NCI-H69 (cell line): ENCODE results near the gene PRKAG1.

Experiments used
- DNase-seq: peaks from one replicate; lab custom pipeline; 2025; lab: John Stamatoyannopoulos, UW

PRKAG1 gene

DNA sequence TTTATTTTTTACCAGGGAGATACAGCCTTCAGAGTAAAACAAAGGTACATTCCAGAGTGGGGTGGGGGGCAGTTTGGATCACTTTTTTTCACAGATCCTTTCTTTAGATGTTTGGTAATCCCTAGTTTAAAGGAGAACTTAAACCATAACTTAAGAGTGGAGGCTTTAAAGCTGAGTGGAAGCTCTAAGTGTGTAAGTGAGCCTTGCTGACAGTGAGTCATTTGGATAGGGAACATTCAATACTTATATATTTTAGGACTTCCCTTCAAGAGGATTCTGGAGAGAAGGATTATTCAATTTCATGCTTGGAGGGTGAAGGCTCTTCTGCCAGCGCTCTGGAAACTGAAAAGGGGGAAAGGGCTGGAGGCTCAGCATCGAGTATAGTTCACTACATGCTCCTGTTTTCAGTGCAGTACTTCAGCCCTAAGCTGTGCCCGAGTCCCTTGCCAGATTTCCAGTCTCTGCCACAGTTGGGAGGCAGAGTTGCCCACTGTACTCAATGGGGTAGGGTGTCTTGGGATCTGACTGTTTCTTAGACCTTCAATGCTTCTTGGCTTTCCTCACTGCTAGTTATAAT is 8.4 kb downstream of the PRKAG1 start:
- no peak for DNase-seq

DNA sequence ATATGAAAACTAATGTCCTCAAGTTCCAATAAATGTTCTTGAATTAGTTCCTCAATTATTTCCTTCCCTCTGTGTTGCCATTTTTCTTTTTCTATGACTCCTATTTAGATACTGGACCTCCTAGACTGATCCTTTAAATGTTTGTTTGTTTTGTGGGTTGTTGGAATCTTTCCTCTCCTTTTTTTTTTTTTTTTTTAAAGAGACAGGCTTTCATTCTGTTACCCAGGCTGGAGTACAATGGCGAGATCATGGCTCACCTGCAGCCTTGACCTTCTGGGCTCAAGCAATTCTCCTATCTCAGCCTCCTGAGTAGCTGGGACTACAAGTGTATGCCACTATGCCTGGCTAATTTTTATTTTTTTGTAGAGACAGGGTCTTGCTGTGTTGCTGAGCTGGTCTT is 9.6 kb downstream of the PRKAG1 start:
- DNase-seq: no peak

DNA sequence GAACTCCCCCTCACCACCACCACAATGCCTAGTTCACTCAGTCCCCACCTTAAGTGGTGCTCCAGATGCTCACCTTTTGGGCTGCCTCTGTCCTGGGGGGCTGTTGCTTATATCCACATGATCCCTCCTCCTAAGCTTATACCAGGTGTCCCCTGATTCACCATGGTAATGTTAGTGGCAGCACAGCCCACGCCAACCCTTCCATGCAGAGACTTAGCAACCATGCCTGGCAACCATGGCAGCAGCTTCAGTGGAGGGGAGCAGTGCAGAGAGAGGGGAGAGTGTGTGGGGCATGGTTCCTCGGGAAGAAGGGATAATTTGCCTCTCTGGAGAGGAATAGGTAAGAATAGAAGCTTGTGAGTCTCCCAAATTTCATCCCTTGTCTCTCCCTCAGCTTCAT is 18.2 kb downstream of the PRKAG1 start:
- DNase-seq: no peak

DNA sequence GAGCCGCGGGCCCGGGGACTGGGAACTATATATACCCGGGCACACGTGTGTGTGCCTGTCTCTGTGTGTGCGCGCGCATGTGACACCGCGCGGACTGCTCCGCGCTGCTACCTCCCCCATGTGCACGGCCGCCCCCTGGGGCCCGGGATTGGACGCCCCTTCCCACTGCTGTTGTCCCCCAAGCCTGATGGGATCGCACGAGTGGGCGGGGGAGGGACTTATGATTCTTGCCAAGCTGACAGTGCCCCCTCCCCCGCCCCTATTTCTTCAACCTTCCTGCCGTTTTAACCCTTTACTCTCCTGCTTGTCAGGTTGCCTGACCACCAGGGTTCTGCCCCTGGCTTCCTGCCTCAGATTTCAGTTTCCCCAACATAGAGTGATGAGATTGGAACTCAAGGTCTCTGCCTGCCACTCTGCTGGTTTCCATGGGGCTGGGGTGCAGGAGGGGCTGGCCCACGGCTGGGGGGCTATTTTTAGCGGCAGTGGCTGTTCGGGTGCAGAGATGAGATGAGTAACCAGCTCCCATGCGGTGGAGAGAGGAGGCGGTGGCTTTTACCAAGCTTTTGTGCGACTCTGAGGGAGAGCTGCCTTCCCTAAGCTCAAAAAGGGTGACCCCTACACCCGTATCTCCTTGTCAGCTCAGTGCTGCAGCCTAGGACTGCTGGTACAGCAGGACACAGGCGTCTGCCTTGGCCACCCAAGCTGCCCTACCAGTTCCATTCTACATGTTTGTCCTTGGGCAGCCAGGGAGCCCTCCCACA is 19.0 kb downstream of the PRKAG1 start, which contains the start of gene DDN:
Gene DDN, minus strand, starts transcription at position 5 of the 761 bp plus-strand sequence. CDS start 88 bp downstream, outside the sequence.
- DNase-seq: peak; percentile 91

DNA sequence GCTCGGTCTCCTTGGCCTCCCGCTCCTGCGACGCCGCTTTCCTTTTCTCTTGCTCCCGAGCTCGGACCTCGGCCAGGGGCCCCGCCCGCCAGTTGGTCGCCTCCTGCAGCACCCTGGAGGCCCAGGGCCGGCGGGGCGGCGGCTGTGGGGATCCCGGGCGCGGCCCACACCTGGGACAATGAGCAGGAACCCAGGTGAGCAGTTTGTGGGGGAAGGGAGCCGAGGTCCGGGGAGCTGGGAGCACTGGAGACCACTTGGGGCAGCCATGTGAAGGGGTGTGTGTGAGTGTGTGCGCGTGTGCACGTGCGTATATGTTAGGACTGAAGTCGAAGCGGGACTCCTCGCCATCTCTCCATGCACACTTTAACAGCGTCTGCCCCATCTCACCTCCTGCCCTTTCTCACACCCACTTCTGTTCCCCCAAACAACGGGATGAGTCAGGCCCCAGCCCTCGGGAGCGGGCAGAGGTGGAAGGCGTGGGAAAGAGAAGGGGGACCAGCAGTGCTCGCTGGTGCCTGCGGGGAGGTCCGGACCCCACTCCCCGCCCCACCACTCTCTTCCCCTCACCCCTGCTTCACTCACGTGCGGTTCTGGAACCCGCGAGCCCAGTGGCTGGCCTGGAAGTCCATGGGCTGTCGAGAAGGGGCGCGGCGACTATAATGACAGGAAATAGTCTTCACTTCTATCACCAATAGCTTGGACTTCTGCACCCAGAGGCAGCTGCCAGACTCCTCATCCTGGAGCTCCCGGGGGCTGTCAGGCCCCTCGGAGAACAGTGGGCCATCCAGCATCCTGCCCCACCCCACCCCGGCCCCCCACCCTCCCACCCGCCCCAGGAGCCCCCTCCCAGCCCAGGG is 19.9 kb downstream of the PRKAG1 start:
- DNase-seq: peak; percentile 77

DNA sequence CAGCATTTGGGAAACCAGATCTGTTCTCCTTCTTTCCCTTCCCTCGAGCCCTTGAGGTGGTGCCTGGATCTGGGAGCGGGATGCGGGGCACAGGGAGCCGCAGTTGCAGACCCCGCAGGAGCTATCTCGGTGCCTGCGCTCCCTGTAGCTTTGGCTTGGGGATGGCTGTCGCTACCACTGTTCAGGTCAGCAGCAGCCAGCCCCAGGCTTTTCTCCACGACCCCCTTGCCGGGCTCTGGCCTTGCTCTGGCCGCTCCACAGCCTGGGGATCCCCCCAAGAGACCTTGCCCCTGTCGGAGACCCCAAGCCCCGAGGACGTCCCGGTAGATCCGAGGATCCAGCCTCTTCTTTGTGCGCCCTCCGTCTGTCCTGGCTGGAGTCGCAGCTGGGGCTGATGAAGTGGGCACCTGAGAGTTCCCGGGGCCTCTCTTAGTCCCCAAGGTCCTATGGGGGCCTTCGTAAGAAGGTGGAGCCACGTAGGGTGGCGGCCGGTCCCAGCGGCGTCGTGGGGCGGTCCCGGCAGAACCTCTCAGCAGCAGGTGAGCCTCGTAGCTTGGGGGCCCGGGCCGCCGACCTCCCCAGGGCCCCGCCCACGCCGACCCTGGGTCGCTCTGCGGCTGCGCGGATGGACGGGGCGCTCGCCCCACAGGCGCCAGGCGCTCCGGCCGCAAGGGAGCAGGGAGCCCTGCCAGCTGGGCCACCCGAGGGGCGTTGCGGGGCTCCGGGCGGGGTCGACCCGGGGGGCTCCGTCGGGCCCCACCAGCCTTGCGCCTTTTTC is 20.7 kb downstream of the PRKAG1 start:
- peak; percentile 76 for DNase-seq

DNA sequence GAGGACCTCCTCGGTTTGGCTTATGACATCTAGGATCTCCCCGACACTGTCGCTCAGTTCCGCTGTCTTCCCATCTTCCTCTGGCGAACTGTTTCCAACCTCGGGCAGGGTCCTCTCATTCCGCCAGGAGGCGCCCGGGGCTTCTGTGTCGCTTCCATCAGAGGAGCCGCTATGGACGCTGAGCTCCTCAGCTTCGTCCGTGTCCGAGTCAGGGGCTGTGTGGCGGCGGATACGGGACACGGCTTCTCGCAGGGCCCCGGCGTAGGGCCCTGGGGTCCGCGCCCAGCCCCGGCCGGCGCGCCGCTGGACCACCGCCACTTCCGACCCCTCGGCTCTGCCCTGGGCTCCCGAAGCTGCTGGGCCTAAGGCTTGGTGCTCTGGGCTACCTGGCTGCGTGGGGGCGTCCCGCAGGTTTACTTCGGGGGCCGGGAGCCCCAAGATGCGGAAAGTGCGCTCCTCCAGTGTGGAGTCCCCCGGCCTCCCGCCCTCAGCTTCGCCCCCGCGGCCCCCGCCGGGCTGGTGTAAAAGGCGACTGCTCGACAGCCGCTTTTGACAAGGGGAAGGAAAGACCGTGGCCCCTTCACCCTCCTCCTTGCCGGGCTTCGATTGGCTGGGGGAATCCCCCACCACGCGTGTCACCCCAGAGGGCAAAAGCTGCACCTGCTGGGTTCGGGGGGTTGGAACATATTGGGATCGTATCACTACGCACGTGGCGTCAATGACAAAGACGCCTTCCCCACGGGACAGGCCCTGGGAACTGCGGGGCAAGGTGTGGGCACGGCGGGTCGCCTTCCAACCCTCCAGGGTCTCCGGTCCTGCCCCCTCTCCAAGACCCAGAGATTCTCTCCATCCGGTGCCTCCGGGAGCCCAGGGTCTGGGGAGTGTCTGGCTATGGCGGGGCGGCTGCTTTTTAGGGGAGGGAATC is 21.5 kb downstream of the PRKAG1 start:
- peak; percentile 81 for DNase-seq

DNA sequence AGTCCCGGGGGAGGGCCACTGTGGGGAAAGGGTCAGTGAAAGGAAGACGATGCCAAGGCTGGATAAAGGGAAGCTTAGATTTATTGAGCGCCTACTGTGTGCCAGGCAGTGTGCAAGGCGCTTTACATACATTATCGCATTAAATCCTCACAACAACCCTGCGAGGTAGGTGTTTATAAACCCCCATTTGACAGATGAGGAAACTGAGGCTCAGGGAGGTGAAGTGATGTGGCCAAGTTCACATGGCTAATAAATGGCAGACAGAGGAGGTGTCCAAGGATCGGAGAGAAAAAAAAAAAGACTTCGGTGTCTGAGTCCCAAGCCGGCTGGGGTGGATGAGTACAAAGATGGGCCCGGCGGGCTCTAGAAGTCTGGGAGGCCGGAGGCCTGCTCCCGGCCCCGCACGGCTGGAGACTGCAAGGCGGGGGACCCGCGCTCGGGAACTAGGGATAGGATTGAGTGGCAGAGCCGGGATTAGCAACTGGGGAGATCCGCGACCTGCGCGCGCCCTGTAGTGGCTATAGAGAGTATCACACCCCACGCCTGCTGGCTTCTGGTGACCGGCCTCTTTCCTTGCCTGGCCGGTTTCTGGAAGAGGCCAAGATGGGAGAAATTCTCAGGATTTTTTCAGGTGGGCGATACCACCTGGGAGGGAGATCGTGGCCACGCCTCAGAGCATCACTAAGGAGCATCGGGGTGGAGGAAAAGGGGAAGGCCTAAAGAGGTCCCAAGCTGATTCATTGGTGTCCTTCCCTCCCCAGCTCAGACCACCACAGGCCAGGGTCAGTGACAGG is 23.3 kb downstream of the PRKAG1 start:
- peak; percentile 92 for DNase-seq

DNA sequence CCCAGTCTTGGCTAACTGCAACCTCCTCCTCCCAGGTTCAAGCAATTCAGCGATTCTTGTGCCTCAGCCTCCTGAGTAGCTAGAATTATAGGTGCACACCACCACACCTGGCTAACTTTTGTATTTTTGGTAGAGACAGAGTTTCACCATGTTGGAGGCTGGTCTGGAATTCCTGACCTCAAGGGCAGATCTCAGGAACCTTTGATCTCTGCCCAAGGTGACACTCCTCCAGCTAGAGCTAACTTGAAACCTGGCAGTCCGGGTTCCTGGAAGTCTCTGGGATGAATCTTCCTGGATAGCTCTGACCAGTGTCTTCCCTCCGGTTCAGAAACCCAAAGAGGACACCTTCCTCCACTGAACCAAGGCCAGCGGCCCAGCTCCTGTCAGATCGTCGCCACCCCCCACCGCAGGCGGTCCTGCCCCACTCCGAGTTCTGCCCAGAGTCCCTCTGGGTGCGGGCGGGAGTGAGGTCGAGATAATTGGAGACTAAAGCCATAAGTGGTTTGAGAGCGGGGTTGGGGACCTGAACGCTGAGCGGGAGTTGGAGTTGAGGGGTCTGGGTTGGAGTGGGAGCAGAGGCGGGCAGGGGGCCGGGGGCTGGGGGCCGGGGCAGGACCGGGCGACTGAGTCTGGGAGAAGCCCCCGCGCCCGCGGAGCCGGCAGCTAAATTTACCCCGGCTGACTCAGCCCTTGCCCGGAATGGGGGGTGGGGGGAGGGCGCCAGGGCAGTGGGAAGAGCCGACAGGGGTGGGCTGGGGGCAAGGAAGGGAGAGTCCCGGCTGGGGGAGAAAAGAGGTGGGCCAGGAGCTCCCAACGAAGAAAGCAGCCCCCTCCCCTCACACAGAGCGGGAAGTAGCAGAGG is 24.1 kb downstream of the PRKAG1 start:
- no peak for DNase-seq

DNA sequence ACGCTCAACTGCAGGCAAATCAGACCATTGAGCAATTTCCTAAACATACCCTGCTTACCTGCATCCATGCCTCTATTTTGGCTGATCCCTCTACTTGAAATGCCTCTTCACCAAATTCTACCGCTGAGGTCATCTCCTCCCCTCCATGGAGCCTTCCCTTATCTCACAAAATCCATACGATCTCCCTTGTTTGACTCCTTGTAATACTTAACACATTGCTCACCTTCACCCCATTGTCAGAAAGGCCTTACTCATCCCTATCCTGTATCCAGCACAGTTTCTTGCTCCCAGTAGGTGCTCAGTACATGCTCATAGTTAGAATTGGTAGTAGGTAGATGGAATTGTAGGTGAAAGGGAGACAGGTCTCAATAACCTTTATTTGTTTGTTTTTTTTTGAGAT is 24.8 kb downstream of the PRKAG1 start:
- DNase-seq: no peak

DNA sequence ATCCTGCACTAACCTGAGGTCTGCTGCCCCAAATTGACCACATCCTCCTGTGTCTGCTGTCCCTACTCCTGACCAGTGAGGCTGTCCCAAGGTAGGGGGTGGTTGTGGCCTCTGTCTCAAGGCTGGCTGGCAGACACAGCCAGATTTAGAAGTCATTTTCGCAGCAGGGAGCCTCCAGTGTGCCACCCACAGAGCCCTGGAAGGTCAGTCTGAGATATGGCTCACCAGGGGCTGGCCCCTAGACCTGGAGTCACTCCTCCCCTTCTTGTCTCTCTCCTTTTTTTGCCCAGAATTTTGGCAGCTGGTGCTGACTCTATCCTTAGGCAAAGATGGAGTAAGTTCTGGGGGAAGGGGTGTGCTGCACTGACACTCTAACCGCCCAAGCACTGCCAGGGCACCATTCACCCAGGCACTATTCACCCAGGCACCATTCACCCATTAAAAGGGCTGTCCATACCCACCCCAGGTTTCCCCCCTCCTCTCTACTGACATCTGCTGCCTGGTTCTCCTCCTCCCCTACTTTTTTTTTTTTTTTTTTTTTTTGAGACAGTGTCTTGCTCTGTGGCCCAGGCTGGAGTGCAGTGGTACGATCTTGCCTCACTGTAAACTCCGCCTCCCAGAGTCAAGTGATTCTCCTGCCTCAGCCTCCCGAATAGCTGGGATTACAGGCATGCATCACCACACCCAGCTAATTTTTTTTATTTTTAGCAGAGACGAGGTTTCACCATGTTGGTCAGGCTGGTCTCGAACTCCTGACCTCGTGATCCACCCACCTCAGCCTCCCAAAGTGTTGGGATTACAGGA is 27.1 kb downstream of the PRKAG1 start:
- peak; percentile 87 for DNase-seq

DNA sequence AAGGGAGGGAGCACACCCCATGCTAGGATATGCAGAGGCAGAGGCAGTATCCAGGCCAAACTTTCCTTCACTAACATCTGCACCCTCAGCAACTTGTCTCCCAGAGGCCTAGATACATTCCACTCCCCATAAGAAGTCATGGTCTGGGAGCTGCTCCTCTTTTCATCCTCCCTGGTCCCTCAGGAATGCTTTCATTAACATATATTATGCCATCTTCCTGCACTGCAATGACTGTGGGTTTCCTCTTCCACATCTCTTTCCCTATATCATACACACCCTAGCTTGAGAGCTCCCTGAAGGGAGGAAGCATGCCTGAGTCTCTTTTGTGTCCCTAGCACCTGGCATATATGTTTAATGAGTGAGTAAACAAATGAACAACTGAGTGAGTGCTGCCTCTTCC is 28.0 kb downstream of the PRKAG1 start:
- peak; percentile 94 for DNase-seq

DNA sequence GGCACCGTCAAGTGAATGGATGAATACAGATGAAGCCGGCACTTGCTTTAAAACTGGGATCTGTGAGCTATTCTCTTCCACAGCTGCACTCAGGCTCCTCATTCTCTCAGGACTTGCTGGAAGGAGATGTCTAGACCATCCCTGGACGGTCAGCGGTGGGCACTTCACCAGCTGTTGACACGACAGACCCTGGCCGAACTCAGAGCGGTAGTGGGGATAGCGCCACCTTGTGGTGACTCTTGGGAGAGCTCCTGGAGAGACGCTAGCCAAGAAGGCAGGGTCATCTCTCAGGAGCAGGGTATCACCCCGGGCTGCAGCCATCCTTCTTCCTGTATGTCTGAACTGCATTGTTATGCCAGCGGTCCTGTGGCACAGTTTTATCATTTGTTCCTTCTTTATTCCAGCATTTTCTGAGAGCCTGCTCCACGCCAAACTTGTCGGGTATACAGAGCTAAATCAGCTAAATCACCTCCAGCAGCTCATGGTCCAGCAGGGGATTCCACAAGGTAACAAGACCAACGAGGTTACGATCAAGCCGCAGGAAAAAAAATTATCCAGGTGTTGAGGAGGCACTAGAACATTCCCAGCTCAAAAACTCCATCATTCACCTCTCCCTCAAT is 30.4 kb downstream of the PRKAG1 start:
- DNase-seq: peak; percentile 70

DNA sequence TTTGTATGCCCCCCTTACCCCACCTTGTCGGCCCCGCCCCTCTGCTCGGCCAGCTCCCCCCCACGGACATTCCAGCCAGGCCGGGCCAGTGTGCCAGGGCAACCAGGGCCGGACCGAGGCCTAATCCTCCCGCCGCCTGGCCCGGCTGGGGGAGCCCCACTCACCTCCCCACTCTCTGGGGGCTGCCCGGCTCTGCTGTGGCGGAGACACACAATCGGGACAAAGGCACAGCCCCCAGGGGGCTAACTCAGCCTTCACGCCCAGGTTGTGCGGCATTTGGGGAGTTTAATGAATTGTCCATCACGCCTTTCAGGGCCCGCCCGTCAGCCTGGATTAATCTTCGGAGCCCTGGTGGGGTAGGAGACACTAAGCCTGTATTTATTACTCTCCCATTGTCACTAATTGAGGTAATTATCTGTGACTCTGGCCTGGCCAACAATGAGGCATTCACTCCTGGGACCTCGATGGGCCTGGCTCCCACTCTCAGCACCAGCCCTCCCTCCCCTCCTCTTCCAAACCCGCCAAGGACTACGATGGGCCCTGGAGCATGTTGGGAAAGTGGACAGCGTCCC is 31.8 kb downstream of the PRKAG1 start:
- DNase-seq: peak; percentile 98

DNA sequence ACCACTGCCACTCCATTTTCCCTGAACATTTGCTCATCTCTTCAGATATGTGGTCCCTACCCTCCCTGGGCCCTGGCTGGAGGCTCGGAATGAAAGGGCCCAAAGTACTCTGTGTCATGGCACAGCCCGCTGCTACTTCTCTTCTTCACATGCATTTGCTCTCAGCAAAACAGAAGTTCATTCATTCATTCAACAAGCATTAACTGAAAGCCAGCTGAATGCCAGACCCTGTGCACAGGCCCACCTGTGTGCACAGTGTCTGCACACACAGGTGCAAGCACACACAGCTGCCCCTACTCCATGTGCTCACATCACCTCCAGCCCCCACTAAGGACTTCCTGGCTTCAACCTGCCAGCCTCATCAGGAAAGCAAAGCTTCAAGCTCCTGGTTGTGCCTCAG is 32.7 kb downstream of the PRKAG1 start:
- peak; percentile 64 for DNase-seq

DNA sequence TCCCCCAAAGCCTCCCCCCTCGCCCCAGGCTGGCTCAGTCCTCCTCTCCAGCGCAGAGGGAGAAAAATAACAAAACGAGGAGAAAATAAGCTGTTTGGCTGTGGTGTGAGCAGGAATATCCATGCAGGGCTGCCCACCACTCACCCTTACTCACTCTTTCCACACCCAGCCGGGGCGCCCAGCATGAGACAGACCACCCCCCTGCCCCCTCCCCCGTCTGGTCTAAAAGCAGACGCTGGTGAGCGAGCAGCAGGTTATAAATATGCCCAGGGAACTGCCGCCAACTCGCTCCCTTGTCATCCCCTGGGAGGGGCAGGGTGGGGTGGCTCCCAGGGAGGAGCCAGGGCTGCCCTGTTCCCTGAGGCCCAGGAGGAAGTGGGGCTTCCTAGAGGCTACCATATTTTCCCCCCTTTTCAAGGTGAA is 33.1 kb downstream of the PRKAG1 start:
- peak; percentile 86 for DNase-seq

DNA sequence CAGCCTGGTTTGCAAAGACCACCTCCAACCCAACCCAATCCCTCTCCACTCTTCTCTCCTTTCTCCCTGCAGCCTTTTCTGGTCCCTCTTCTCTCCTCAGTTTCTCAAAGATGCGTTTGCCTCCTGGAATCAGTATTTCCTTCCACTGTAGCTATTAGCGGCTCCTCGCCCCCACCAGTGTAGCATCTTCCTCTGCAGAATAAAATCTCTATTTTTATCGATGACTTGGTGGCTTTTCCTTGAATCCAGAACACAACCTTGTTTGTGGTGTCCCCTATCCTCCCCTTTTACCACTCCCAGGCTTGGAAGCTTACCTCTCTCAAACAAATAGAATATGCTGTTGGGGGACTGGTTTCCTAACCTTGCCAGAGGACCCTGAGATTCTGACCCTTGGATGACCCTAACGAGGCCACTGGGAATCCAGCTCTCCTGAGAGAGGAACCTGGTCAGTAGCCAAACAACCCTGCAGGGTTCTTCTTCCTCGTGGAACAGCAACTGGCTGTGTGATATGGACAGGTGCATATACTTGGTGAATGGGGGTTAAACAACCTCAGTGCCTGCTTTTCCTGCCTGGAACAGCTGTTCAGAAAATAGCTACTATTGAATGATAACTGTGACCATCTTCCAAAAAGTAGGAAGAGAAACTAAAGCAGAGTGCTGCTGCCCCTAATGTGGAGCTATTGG is 36.0 kb downstream of the PRKAG1 start:
- DNase-seq: peak; percentile 58
